COLO668 (cell line): ENCODE data around the gene CCDC71L.
A peak's percentile ranks its signal among the peaks of the same experiment; 100 is the strongest.
"Not testable (repeated sequence)": the region's sequence is repeated elsewhere in the genome, so short reads cannot be mapped to it uniquely, and the experiment has no call there.

Source experiments
- DNase-seq: peaks from one replicate; lab custom pipeline; 2025; ENCODE audit not compliant: unreplicated experiment; lab: John Stamatoyannopoulos, UW

The CCDC71L gene

DNA sequence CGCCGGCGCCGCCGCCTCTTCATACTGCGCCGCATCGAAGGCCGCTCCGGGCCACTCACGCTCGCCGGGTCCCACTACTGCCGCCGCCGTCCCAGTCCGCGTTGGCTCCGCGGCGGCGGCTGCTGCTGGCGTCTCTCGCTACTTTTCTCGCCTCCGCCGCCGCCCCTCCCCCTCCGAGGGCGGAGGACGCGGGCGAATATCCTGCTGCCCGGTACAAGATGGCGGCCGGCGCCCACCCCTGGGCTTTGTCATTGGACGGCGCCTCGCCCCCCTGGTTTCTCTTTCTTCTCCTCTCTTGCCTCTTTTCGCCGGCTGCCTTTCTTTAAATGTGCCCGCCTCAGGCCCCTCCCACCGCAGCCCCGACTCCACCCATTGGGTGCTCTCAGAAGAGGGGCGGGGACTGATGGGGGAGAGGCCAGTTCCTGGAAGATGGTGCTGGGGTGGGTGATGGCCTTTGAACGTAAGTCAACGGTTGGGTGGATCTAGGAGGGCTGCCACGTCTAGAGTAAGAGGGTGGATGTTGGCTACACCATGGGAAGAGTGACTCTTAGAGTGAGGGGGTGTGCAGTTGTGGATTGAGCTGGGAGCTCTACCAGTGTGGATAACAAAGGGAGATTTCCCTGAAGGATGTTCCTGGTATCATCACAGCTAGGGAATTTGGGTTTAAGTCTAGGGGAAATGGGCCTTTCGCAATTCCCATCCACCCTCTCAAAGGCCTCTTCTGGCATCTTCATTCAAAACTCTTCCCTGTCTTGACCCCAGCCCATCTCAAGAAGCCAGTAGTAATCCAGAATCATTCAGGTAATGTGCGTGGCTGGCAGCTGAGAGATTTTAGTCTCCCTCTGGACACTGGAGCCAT lies at the start of gene CCDC71L:
TSS of gene CCDC71L (minus strand) at position 297 of the 859 bp plus-strand sequence. CDS start at position 35, 262 bp downstream.
- peak; percentile 80 for DNase-seq

DNA sequence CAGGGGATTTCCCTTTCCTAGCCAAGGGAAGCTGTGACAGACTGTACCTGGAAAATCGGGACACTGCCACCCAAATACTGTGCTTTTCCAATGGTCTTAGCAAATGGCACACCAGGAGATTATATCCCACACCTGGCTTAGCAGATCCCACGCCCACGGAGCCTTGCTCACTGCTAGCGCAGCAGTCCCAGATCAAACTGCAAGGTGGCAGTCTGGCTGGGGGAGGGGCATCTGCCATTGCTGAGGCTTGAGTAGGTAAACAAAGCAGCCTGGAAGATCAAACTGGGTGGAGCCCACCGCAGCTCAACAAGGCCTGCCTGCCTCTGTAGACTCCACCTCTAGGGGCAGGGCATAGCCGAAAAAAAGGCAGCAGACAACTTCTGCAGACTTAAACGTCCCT lies 48.6 kb upstream of the CCDC71L start:
- not testable (repeated sequence) for DNase-seq

DNA sequence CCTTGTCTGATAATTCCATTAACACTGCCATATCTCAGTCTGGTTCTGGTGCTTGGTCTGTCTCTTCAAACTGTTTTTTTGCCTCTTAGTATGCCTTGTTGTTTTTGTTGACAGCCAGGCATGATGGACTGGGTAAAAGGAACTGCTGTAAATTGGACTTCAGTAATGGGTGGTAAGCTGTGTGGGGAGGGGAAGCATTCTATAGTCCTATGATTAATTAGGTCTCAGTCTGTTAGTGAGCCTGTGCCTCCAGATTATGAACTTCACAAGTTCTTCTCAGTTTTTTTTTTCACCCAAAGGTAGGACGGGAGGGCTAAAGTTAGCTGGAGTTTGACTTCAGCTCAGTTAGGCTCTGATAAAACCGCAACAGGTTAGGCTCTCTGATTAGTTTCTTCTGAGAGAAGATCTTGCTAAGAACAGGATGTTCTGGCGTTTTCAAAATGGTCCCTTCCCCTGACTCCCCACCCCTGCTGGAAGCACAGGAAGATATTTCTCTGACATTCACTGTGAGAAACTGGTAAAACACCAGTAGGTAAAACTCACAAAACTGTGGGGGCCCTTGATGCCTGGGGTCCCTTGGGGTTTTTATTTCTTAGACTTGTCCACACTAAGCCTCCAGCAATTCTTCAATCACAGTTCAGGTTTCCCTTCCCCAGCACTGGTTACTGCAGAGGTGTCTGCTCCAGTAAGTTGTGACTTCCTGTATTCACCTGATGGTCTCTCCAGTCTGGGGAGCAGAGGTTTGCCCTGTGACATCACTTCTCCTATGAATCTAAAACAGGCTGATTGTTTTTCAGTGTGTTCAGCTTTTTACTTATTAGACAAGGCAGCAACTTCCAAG lies 43.3 kb upstream of the CCDC71L start:
- no peak for DNase-seq

DNA sequence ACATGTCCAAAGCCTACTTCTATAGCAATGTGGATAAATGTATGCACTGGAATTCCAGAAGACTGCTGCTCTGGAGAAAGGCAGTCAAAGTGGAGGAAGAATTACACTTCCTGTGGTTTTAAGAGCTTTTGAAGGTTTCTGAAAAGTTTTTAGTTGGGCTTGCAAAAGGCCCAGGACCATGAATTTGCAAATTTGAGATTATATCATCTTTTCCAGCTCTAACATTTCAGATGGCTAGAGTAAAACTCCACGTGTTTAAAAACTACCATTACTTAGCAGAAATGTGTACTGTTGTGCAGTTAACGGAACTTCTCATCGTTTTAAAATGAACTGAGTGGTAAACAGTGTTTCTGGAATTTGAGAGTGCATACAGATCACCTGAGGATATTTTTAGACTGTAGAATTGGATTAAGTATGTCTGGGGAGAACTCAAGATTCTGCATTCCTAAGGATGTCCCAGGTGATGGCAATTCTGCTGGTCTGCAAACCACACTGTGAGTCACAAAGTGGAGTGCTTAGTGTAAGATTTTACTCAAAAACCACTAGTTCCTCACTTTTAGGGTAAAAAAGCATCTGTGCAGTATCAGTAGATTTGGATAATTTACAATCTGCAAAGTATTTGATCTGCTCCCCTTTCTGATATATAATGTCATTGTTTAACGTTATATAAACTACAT lies 32.9 kb upstream of the CCDC71L start:
- DNase-seq = no peak

DNA sequence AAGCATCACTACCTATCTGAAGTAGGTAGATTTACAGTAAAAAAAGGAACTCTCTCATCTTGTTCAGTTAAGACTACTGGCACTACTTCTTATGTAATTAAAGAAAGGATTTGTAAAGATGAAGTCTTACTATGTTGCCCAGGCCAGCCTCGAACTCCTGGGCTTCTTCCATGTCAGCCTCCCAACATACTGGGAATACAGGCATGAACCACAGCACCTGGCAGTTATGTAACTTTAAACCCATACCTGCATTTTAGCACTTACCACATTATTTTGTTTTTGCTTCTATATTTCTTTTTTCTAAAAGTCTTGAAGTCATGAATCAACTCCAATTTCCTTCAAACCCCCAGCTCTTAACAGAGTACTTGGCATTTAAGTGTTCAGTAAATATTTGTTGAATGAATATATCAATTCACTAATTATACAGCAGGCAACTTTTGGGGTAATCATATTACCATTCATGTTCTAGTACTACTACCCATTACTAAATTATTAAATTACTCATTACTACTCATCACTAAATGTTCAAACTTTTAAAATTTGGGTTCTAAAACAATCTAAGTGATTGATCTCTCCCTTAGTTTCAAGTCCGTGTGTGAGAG lies 31.6 kb upstream of the CCDC71L start:
- no peak for DNase-seq

DNA sequence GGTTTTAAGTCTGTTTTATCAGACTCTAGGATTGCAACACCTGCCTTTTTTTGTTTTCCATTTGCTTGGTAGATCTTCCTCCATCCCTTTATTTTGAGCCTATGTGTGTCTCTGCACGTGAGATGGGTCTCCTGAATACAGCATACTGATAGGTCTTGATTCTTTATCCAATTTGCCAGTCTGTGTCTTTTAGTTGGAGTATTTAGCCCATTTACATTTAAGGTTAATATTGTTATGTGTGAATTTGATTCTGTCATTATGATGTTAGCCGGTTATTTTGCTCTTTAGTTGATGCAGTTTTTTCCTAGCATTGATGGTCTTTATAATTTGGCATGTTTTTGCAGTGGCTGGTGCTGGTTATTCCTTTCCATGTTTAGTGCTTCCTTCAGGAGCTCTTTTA lies 27.2 kb upstream of the CCDC71L start:
- DNase-seq = not testable (repeated sequence)

DNA sequence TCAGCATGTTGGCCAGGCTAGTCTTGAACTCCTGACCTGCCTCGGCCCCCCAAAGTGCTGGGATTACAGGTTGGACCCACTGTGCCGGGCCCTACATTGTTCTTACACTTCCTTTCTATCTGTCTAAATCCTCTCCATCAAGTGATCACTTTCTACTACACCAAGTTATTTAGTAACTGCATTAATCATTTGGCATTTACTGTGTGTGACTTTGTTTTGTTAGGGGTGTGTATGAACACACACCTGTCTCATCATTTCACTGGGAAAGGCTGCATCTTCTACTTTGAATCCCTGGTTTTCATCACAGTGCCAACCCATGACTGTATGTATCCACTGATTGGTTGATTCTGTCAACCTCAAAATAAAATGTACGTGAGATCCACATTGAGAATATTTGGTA lies 23.0 kb upstream of the CCDC71L start:
- DNase-seq = no peak

DNA sequence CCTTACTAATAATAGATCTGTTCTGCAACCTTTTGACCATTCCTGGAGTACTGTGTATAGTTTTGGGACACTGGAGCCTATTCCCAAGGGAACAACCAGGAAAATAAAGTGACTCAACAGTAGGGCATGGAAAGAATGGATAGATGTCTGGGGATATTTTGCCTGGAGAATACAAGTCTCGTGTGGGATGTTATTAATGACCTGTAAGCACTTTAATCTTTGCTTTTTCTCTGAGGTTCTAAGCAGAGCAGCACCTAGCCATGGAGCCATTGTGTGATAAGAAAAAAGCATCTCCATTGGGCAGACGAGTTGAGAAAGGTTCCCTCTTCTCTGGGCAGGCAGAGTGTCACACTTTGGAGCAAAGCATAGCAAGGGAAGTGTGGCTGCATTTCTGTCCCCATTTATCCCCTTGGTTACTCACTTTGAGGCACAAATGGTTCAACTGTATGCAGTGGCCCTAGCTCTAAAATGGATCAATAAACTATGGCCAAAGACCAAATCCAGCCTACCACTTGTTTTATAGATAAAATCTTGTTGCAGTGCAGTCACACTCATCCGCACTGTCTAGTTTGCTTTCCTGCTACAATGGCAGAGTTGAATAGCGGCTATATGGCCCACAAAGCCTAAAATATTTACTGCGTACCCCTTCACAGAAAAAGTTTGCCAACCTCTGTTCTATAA lies 21.0 kb upstream of the CCDC71L start:
- DNase-seq = no peak

DNA sequence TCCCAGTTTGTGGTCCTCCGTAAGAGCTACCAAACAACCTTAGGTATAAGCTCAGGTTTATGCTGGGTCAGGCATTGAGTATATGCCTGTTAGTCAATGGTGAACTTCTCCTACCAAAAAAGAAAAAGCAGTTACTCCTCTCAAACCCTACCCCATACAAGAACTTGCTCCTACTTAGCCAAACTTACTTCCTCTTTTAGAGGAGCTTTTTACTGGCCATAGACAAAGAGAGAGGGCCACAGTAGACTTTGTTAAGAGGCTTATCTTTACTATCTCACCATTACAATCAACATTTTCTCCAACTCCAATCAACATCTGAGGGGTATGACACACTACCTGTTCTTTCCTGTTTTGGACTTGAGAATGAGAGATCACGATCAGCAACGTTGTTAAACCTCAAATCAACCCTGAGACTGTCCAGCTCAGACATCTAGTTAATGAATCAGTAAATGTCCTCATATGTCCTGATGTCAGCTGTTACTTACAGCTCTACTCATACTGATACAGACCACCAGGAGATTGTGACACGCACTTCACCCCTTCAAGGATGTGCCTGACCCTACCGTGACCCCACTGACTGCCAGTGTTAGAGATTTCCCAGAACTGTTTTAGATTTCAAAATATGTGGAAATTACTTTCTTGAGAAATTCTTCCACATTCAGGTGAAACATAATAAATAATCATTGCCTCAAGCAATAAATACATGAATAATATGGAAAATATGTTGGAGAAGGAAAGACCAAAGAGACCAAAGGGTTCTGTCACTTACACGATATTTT lies 18.4 kb upstream of the CCDC71L start:
- no peak for DNase-seq

DNA sequence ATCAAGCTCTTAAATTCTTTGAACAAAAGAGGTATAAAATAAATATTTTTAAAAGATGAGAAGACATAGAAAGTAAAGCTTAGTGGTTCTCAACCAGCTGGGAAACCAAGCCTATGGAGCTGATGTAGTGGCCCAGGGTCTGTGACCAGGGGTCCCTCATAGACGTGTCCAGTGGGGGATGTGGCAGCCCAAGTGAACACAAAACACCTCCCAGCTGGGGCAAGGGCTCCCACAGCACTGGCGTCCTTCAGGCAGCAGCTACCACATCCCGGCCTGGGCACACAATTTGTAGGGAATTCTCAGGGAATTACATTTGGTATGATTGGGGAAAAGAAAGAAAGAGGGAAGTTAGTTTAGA lies 17.8 kb upstream of the CCDC71L start:
- DNase-seq = no peak

DNA sequence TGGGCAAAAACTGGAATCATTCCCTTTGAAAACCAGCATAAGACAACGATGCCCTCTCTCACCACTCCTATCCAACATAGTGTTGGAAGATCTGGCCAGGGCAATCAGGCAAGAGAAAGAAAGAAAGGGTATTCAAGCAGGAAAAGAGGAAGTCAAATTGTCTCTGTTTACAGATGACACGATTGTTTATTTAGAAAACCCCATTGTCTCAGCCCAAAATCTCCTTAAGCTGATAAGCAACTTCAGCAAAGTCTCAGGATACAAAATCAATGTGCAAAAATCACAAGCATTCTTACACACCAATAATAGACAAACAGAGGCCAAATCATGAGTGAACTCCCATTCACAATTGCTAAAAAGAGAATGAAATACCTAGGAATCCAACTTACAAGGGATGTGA lies 15.5 kb upstream of the CCDC71L start:
- not testable (repeated sequence) for DNase-seq

DNA sequence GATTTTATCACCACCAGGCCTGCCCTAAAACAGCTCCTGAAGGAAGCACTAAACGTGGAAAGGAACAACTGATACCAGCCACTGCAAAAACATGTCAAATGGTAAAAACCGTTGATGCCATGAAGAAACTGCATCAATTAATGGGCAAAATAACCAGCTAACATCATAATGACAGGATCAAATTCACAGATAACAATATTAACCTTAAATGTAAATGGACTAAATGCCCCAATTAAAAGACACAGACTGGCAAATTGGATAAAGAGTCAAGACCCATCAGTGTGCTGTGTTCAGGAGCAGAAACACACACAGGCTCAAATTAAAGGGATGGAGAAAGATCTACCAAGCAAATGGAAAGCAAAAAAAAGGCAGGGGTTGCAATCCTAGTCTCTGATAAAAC lies 12.7 kb upstream of the CCDC71L start:
- not testable (repeated sequence) for DNase-seq

DNA sequence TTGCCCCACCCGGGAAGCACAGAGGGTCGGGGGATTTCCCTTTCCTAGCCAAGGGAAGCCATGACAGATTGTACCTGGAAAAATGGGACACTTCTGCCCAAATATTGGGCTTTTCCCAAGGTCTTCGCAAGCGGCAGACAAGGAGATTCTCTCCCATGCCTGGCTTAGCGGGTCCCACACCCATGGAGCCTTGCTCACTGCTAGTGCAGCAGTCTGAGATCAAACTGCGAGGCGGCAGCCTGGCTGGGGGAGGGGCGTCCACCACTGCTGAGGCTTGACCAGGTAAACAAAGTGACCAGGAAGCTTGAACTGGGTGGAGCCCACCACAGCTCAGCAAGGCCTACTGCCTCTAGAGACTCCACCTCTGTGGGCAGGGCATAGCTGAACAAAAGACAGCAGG lies 11.0 kb upstream of the CCDC71L start:
- DNase-seq = not testable (repeated sequence)

DNA sequence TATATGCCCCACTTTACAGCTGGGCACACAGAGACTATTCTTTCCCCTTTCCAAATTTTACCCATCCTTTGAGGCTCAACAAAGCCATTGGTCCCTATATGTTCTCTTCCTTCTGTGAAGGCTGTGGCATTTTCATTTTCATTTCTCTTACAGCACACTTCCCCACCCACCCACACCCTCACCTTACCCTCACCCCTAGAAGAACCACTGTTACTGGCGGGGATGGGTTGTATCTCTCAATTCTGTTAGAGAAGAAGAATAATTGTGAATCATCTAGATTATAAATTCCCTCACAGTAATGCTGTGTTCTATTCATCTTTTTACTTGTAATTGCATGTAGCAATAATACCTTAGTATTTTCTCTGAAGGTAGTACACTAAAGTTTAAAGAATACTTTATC lies 10.2 kb upstream of the CCDC71L start:
- DNase-seq = no peak

DNA sequence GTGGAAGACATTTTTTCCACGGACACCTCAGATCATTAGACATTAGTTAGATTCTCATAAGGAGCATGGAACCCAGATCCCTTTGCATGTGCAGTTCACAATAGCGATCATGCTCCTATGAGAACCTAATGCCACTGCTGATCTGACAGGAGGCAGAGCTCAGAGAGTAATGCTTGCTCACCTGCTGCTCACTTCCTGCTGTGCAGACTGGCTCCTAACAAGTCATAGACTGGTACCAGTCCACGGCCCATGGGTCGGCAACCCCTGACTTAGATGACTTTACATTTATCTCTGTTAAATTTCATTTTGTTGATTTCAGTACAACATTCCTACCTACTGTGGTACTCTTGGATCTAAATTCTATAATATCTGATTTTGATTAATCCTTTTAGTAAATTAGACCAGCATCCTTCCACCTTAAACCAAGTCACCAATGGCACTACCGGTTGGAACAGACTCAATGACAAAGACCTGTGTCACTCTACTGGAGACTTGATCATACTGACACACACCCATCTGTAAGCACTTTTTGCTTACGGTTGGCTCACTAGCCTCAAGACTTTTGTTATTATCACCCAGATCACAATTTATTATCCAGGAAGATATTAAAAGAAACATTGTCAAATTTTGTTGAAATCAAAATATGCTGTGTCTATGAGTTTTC lies 8.0 kb upstream of the CCDC71L start:
- DNase-seq = no peak

DNA sequence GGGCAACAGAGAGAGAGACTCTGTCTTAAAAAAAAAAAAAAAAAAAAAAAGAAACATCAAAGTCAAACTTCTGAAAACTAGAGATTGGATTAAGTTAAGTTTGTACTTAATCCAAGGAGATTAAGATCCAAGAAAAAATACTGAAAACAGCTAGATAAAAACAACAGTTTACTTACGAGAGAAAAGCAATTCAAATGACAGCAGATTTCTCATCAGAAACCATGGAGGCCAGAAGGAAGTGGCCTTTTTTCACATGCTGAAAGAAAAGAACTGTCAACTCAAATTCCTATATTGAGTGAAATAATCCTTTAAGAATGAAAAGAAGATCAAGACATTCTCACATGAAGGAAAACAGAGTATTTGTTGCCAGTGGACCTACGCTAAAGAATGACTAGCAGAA lies 5.4 kb upstream of the CCDC71L start:
- no peak for DNase-seq

DNA sequence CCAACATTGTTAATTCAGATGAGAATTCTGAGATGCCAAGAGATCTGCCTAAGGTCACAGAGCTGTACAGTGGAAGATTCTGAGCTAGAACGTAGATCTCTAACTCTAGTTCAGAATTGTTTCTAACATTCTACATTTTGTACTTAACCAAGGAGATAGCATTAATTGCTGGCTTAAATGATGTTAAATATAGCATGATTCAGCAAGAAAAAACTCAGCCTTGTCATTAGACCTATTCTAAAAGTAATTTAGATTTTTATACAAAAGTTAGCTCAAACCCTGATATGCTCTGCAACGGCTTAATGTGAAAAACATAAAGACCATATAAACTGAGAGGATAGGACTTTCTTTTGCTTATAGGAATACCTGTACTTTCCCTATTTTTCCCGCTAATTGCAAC lies 3.4 kb upstream of the CCDC71L start:
- no peak for DNase-seq

DNA sequence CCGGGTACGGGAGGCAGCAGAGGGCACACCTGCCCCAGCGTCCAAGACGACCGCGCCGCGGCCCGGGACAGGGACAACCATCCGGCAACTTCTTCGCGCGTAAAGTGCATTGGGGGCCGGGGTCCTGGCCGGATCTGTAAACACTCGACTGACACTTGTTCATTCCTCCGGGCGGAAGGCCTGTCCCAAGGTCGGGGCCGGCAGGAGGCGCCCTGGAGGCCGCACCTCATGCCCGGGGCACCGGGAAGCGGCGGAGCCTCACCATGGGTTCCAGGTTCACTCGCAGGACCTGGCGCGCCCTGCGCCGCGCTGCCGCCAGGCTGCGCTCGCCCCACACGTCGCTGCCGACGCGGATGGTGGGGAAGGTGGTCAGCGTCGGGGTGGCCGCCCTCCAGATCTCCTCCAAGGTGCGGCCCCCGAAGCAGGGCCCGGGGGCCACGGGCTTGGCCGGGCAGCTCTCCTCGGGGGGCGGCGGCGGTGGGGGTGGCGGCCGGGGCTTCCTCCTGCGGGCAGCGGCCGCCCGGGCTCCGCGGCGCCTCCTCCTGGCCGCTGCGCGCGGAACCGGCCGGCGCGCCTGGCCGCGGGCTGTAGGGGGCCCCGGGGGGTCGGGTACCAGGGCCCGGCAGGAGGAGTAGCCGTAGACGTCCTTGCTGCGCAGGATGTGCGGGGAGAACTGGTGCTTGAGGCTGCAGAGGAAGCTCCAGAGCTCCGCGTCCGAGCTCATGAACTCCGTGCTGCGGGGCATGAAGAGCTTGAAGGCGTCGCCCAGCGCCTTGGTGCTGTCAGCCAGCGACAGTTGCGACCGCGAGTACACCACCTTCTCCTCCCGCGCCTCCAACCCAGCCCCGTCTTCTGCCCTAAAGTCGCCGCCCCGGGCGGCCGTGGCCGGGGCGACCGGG lies 746 bp downstream of the CCDC71L start:
- peak; percentile 86 for DNase-seq
